ENCODE data around the gene DRD1.

DNA sequence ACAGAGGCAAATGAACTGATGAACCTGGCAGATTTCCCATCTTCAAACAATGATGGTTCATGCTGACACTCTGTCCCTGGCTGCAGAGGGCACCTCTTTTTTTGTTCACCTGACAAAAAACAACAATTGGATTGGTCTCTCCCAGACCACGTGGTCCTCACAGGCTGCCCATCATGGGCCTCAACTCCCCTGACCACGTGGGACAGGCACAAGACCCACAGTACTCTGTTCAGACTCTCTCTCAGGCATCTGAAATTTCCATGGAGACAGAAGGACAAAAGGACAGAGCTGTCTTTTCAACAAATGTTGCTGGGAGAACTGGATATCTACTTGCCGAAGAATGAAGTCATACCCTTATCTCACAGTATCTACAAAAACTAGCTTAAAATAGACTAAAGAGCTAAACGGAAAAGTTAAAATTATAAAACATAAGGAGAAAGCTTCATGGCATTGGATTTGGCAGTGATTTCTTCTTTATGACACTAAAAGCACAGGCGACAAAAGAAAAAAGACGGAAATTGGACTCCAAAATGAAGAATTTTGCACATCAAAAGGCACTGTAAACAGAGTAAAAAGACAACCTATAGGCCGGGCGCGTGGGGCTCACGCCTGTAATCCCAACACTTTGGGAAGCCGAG, 12.2 kb upstream of the DRD1 start:
- TF ChIP-seq, protein P1, sequence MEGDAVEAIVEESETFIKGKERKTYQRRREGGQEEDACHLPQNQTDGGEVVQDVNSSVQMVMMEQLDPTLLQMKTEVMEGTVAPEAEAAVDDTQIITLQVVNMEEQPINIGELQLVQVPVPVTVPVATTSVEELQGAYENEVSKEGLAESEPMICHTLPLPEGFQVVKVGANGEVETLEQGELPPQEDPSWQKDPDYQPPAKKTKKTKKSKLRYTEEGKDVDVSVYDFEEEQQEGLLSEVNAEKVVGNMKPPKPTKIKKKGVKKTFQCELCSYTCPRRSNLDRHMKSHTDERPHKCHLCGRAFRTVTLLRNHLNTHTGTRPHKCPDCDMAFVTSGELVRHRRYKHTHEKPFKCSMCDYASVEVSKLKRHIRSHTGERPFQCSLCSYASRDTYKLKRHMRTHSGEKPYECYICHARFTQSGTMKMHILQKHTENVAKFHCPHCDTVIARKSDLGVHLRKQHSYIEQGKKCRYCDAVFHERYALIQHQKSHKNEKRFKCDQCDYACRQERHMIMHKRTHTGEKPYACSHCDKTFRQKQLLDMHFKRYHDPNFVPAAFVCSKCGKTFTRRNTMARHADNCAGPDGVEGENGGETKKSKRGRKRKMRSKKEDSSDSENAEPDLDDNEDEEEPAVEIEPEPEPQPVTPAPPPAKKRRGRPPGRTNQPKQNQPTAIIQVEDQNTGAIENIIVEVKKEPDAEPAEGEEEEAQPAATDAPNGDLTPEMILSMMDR (IDR thresholded peaks at IDR 0.05): no peak
- no peak for TF ChIP-seq POLR2AphosphoS5 (IDR thresholded peaks at IDR 0.05)

Measured in upper lobe of left lung (tissue), 4 donors.